ENCODE results near the gene MIPEP.
"Not testable (repeated sequence)": the region's sequence is repeated elsewhere in the genome, so short reads cannot be mapped to it uniquely, and the experiment has no call there.

MIPEP gene

GRCh38 chr13:23754997-23755396 is 134.2 kb downstream of the MIPEP start:
- peaks cover 38% of the 10 kb centered on the region for H3K4me1 Mint-ChIP-seq
- no peak for DNase-seq
- peak overlapping the region; percentile 79 for H3K27ac Mint-ChIP-seq
- no peaks in the 10 kb centered on the region for H3K9me3 Mint-ChIP-seq
- H3K36me3 Mint-ChIP-seq = no peaks in the 10 kb centered on the region
- no peak overlapping the region for H3K4me3 Mint-ChIP-seq
- H3K27me3 Mint-ChIP-seq = no peaks in the 10 kb centered on the region
- CTCF ChIA-PET = interaction anchor here (0.7 kb wide), 1 partner anchor 13 kb away, joined by 3 read pairs; no protein-coding TSS in a partner anchor

GRCh38 chr13:23754506-23754905 is 134.7 kb downstream of the MIPEP start:
- Mint-ChIP-seq H3K36me3 (no peaks in the 10 kb centered on the region), H3K4me1 (peaks cover 38% of the 10 kb centered on the region), H3K9me3 (no peaks in the 10 kb centered on the region), H3K27me3 (no peaks in the 10 kb centered on the region), H3K4me3 (no peak overlapping the region), H3K27ac (peak overlapping the region; percentile 79)
- CTCF ChIA-PET = interaction anchor here (0.7 kb wide), 1 partner anchor 13 kb away, joined by 3 read pairs; no protein-coding TSS in a partner anchor
- DNase-seq = peak; percentile 54

GRCh38 chr13:23753458-23753857 is 135.7 kb downstream of the MIPEP start:
- no peaks in the 10 kb centered on the region for H3K27me3 Mint-ChIP-seq
- no peaks in the 10 kb centered on the region for H3K36me3 Mint-ChIP-seq
- no peak overlapping the region for H3K4me3 Mint-ChIP-seq
- no peak overlapping the region for H3K27ac Mint-ChIP-seq
- no peak for DNase-seq
- H3K4me1 Mint-ChIP-seq = peaks cover 38% of the 10 kb centered on the region
- CTCF ChIA-PET = no interaction called here
- no peaks in the 10 kb centered on the region for H3K9me3 Mint-ChIP-seq

GRCh38 chr13:23752111-23753001 is 136.8 kb downstream of the MIPEP start:
- H3K4me3 Mint-ChIP-seq = no peak overlapping the region
- CTCF ChIA-PET = interaction anchor here (0.9 to 1.6 kb wide), 2 partner anchors 13 to 136 kb away, joined by 4 read pairs; no protein-coding TSS in a partner anchor

GRCh38 chr13:23751195-23751594 is 138.0 kb downstream of the MIPEP start:
- no peak overlapping the region for H3K4me3 Mint-ChIP-seq
- H3K4me1 Mint-ChIP-seq = peaks cover 38% of the 10 kb centered on the region
- CTCF ChIA-PET = interaction anchor here (0.9 to 1.6 kb wide), 2 partner anchors 12 to 137 kb away, joined by 4 read pairs; no protein-coding TSS in a partner anchor
- no peaks in the 10 kb centered on the region for H3K9me3 Mint-ChIP-seq
- no peak for DNase-seq
- no peaks in the 10 kb centered on the region for H3K36me3 Mint-ChIP-seq
- no peak overlapping the region for H3K27ac Mint-ChIP-seq
- no peaks in the 10 kb centered on the region for H3K27me3 Mint-ChIP-seq

More at GRCh38 chr13:23752111-23753001, 136.8 kb downstream of the MIPEP start:
- no peak for DNase-seq
- peaks cover 38% of the 10 kb centered on the region for H3K4me1 Mint-ChIP-seq
- H3K27ac Mint-ChIP-seq = no peak overlapping the region
- H3K27me3 Mint-ChIP-seq = no peaks in the 10 kb centered on the region
- H3K36me3 Mint-ChIP-seq = no peaks in the 10 kb centered on the region
- H3K9me3 Mint-ChIP-seq = no peaks in the 10 kb centered on the region

- Mint-ChIP-seq H3K36me3 (no peaks in the 10 kb centered on the region), H3K9me3 (no peaks in the 10 kb centered on the region), H3K27ac (no peak overlapping the region), H3K27me3 (peaks cover under 1% of the 10 kb centered on the region), H3K4me1 (peaks cover 38% of the 10 kb centered on the region), H3K4me3 (no peak overlapping the region)
- CTCF ChIA-PET = interaction anchor here (1.6 kb wide), 1 partner anchor 11 kb away, joined by 4 read pairs; no protein-coding TSS in a partner anchor
- DNase-seq = no peak
Observed at GRCh38 chr13:23750383-23751121, 138.6 kb downstream of the MIPEP start.

GRCh38 chr13:23749288-23749873 is 139.8 kb downstream of the MIPEP start:
- CTCF ChIA-PET = interaction anchor here (0.7 kb wide), 1 partner anchor 83 kb away, joined by 4 read pairs; no protein-coding TSS in a partner anchor
- Mint-ChIP-seq H3K27ac (no peak overlapping the region), H3K4me3 (no peak overlapping the region), H3K36me3 (no peaks in the 10 kb centered on the region), H3K9me3 (no peaks in the 10 kb centered on the region), H3K27me3 (peaks cover 3% of the 10 kb centered on the region), H3K4me1 (peaks cover 35% of the 10 kb centered on the region)
- no peak for DNase-seq

- no peak for DNase-seq
- H3K27ac Mint-ChIP-seq = no peak overlapping the region
- H3K36me3 Mint-ChIP-seq = no peaks in the 10 kb centered on the region
- H3K4me3 Mint-ChIP-seq = no peak overlapping the region
- CTCF ChIA-PET = no interaction called here
- no peaks in the 10 kb centered on the region for H3K9me3 Mint-ChIP-seq
- peaks cover 35% of the 10 kb centered on the region for H3K4me1 Mint-ChIP-seq
- peaks cover 3% of the 10 kb centered on the region for H3K27me3 Mint-ChIP-seq
Observed at GRCh38 chr13:23748109-23748990, 140.8 kb downstream of the MIPEP start.

- H3K36me3 Mint-ChIP-seq, H3K27me3 Mint-ChIP-seq, H3K9me3 Mint-ChIP-seq, H3K4me3 Mint-ChIP-seq, H3K27ac Mint-ChIP-seq, DNase-seq: not testable (repeated sequence)
- CTCF ChIA-PET = interaction anchor here (0.8 kb wide), 1 partner anchor 11 kb away, joined by 3 read pairs; no protein-coding TSS in a partner anchor
- H3K4me1 Mint-ChIP-seq = peaks cover 40% of the 10 kb centered on the region
Observed at GRCh38 chr13:23746141-23746540, 143.1 kb downstream of the MIPEP start.

GRCh38 chr13:23744315-23744714 is 144.9 kb downstream of the MIPEP start:
- H3K27ac Mint-ChIP-seq = no peak overlapping the region
- no peaks in the 10 kb centered on the region for H3K9me3 Mint-ChIP-seq
- CTCF ChIA-PET = no interaction called here

GRCh38 chr13:23743278-23744076 is 145.7 kb downstream of the MIPEP start:
- H3K4me3 Mint-ChIP-seq = no peak overlapping the region

More at GRCh38 chr13:23744315-23744714, 144.9 kb downstream of the MIPEP start:
- peaks cover 13% of the 10 kb centered on the region for H3K27me3 Mint-ChIP-seq
- DNase-seq = no peak
- no peaks in the 10 kb centered on the region for H3K36me3 Mint-ChIP-seq
- peaks cover 31% of the 10 kb centered on the region for H3K4me1 Mint-ChIP-seq
- H3K4me3 Mint-ChIP-seq = no peak overlapping the region

GRCh38 chr13:23741879-23742510 is 147.2 kb downstream of the MIPEP start:
- Mint-ChIP-seq H3K27ac (no peak overlapping the region), H3K36me3 (peaks cover 1% of the 10 kb centered on the region), H3K4me1 (peaks cover 31% of the 10 kb centered on the region), H3K9me3 (no peaks in the 10 kb centered on the region), H3K27me3 (peaks cover 13% of the 10 kb centered on the region), H3K4me3 (no peak overlapping the region)
- no peak for DNase-seq
- CTCF ChIA-PET = interaction anchor here (0.6 to 1.2 kb wide), 4 partner anchors 13 to 169 kb away, joined by 3 to 4 read pairs (median 3); no protein-coding TSS in a partner anchor

More at GRCh38 chr13:23743278-23744076, 145.7 kb downstream of the MIPEP start:
- CTCF ChIA-PET = no interaction called here
- H3K9me3 Mint-ChIP-seq = no peaks in the 10 kb centered on the region
- peaks cover 13% of the 10 kb centered on the region for H3K27me3 Mint-ChIP-seq
- peak overlapping the region; percentile 1 for H3K27ac Mint-ChIP-seq
- H3K36me3 Mint-ChIP-seq = peaks cover 1% of the 10 kb centered on the region
- peak; percentile 35 for DNase-seq
- peaks cover 31% of the 10 kb centered on the region for H3K4me1 Mint-ChIP-seq
